GM12801 (cell line): Measurements from ENCODE around the gene STK24.

Experiments used
- TF ChIP-seq, protein P1 (sequence below): IDR thresholded peaks from one replicate; pipeline ENCODE4 v1.5.1; 2011; ENCODE audit warnings: control low read depth; ENCODE audit not compliant: insufficient read length; ENCODE audit errors: extremely low read depth

STK24 gene

GRCh38 chr13:98542568-98543377, 34.1 kb downstream of the STK24 start:
- TF ChIP-seq, protein P1, sequence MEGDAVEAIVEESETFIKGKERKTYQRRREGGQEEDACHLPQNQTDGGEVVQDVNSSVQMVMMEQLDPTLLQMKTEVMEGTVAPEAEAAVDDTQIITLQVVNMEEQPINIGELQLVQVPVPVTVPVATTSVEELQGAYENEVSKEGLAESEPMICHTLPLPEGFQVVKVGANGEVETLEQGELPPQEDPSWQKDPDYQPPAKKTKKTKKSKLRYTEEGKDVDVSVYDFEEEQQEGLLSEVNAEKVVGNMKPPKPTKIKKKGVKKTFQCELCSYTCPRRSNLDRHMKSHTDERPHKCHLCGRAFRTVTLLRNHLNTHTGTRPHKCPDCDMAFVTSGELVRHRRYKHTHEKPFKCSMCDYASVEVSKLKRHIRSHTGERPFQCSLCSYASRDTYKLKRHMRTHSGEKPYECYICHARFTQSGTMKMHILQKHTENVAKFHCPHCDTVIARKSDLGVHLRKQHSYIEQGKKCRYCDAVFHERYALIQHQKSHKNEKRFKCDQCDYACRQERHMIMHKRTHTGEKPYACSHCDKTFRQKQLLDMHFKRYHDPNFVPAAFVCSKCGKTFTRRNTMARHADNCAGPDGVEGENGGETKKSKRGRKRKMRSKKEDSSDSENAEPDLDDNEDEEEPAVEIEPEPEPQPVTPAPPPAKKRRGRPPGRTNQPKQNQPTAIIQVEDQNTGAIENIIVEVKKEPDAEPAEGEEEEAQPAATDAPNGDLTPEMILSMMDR = no peak

DNA sequence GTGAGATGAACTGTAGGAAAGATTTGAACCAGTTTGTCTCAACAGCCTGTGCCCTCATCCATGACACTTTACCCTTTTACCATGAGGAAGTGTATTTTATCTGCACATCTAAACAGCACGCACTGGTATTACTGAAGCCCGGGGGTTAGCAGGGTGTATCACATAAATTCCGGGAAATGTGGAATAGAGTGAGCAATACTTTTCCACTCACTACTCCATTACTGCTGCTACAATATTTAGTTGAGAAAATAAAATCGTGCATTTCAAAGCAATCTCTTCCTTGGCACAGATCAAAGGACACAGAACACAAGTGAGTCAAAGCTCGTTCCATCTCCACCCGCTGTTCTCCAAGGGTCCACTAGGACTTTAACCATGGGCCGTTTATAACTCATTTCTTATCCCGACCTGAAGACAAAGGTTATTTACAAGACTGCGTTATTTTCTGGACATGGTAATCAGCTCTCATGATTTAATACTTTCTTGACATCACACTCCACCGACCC, 35.2 kb downstream of the STK24 start:
- TF ChIP-seq, protein P1 = no peak

DNA sequence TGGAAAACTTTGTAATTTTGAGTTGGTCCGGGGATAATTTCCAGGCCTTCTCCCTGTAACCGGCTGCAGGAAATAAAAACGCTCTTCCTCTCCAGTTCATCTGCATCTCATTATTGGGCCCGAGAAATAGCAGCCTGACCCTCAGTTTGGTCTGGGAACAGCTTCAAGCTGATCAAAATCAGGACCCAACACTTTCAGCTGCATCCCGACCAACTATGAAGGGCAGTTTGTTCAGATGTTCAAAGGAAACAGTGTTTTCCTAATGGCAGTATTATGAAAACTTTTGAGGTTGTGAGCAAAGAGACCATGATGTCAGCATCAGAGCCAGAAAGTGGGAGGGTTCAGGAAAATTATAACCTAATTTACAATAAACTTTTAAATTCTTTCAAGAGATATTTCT, 35.7 kb downstream of the STK24 start:
- TF ChIP-seq, protein P1 = no peak

DNA sequence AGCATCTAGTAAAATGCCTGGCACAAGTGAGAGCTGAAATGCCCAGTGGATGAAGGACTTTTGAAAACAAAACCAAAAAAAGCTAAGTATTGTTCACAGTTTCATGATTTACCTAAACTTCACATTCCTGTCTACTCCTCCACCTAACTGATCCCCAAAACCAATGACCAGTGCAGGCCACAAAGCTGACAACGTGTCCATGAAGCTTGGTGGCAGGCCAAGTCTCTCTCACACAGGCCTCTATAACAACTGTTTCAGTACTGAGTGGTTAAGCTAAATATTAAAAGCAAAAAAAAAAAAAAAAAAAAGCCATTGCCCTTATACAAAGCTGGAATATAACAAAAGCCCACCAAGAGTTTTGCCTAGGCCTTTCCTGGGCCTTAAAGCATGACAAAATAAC, 36.4 kb downstream of the STK24 start:
- TF ChIP-seq, protein P1 = no peak

DNA sequence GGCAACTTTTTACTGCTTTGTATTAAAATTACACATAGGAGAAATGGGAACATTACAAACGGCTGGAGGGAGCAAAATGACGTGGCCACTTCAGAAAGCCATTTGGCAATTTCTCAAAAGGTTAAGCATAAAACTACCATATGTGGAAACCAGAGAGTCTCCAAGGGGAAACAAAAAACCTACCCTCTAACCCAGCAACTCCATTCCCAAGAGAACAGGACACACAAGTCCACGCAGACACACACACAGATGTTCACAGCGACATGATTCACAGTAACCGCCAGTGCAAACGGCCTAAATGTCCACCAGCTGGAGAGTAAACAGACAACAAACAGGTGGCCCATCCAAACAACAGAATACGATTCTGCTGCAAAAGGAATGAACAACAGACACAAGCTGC, 37.2 kb downstream of the STK24 start:
- TF ChIP-seq, protein P1 = no peak

DNA sequence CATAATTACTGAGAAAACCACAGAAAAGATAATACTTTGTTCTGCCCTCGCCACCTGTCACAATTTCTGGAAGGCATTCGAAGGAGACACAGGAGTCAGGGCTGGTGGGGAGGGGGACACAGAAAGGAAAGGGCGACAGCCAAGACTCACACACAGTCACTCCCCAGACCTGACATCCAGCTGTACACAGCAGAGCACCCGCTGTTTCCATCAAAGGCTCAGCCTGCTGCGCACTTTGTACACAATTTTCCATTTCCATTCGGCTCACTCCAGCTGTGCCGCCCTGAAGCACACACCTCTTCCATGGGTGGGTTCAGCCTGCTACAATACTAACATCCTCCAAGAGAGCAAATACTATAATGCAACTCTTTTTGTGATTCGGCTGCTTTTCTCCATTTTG, 38.0 kb downstream of the STK24 start:
- TF ChIP-seq, protein P1 = no peak

- TF ChIP-seq, protein P1 = no peak
Observed at GRCh38 chr13:98537740-98538139, 39.2 kb downstream of the STK24 start.
